OCI-M2 (cell line): ENCODE data around the gene PLIN5.

Experiments
- DNase-seq: peaks from one replicate; lab custom pipeline; 2025; ENCODE audit not compliant: unreplicated experiment; lab: John Stamatoyannopoulos, UW

Gene PLIN5, protein sequence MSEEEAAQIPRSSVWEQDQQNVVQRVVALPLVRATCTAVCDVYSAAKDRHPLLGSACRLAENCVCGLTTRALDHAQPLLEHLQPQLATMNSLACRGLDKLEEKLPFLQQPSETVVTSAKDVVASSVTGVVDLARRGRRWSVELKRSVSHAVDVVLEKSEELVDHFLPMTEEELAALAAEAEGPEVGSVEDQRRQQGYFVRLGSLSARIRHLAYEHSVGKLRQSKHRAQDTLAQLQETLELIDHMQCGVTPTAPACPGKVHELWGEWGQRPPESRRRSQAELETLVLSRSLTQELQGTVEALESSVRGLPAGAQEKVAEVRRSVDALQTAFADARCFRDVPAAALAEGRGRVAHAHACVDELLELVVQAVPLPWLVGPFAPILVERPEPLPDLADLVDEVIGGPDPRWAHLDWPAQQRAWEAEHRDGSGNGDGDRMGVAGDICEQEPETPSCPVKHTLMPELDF

DNA sequence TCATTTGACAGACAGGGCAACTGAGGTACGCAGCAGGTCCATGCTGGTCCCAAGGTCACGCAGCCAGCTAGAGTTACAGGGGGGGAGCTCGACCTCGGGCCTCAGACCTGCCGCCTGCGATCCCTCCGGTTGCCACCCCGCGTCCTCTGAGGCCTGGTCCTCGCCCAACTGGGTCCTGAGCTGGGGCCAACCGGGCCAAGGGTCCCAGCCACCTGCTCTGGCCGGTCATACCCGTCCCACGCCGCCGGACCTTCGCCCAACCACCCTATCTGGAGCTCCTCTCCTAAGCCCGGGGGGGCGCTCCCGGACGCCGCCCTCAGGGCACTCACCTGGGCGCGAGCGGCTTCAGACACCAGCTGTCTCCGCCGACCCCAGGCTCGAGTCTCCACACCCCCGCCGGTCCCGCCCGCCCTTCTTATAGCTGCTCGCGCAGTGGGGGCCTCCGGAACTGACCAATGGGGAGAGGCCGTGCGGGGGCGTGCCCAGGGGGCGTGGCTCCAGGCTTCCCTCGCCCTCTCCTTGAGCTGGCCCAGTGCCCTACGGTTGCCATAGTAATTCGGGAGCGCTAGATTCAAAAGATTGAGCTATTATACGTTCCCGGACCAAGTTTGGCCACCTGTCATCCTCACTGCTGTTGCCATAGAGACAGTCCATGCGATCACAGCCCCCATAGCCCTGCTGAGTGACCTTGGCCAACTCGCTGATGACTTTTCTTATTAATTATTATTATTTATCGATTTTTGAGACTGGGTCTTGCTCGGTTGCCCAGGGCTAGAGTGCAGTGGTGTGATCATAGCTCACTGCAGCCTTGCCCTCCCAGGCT lies at the start of gene PLIN5:
PLIN5 (minus strand) TSS at position 389 of the 823 bp plus-strand sequence. CDS start 1,150 bp downstream, outside the sequence.
- no peak for DNase-seq

DNA sequence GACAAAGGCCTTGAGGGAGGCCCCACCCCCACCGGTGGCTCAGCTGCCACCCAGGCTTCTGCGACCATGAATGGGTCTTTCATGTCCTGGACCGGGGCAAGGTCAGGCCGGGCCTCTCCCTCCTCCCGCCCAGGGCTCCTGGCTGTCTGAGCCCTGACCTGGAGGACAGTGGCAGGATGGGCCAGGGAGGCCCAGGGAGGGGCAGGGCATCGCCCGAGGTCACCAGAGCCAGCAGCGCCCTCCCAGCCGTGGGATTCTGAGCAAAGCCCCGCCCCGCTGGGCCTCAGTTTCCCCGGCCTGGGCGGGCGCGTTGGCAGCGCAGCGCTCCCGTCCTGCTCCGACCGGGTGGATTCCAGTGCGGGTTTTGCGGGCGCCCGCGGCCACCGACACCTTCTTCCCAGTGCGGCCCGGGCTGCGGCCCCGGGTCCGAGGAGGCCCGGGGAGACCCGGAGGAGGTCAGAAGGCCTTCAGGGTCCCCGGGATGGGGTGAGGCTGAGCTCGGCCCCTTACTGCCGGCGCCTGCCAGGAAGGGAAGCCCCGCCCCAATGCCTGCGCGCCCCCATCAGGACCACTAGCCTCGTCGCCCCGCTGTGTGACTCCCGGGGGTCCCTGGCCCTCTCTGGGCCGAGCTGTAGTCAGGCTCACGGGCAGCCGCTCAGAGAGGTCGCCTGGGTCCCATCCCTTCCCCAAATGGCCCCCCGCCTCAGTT lies 49.1 kb upstream of the PLIN5 start:
- DNase-seq, result no peak

GRCh38 chr19:4582980-4583842 lies 48.2 kb upstream of the PLIN5 start:
- no peak for DNase-seq

GRCh38 chr19:4581666-4582553 lies 46.9 kb upstream of the PLIN5 start:
- no peak for DNase-seq

GRCh38 chr19:4580961-4581665 lies 46.1 kb upstream of the PLIN5 start:
- no peak for DNase-seq

- DNase-seq, result no peak
Measured at GRCh38 chr19:4580021-4580901, 45.2 kb upstream of the PLIN5 start.

GRCh38 chr19:4579389-4579788 lies 44.4 kb upstream of the PLIN5 start:
- DNase-seq, result no peak

GRCh38 chr19:4578552-4579248 lies 43.7 kb upstream of the PLIN5 start:
- DNase-seq, result no peak

DNA sequence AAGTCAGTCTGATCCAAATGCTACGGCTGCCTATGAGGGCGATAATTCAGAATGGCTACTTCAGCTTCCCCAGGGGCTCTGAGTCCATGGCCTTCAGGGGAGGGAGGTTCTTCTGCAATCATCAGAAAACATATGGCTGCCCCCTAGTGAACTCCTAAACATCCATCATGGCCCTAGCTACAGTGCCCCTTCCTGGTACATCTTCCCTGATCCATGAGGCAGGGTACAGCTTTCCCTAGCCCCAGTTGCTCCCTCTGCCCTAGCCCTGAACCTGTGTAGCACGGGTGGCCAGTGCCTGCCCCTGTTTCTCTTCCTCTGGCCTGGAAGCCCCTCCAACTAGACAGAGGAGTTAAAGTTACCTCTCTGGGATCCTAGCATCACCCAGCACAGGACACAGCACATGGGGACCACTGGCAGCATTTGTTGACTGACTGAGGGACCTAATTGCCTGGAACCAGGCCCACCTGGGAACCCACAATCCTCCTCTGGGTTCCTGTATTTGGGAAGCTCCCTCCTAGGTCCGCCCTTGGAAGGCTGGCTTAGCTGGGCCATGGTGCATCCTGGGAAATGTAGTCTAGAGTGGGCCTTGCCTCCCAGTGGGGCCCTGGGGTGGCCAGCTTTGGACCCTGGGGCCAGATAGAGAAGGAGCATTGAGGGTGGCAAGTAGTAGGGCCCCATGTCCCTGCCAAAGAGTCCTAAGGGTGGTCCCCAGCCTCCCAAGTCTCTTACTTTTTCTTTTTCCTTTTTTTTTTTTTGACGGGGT lies 42.2 kb upstream of the PLIN5 start:
- no peak for DNase-seq

DNA sequence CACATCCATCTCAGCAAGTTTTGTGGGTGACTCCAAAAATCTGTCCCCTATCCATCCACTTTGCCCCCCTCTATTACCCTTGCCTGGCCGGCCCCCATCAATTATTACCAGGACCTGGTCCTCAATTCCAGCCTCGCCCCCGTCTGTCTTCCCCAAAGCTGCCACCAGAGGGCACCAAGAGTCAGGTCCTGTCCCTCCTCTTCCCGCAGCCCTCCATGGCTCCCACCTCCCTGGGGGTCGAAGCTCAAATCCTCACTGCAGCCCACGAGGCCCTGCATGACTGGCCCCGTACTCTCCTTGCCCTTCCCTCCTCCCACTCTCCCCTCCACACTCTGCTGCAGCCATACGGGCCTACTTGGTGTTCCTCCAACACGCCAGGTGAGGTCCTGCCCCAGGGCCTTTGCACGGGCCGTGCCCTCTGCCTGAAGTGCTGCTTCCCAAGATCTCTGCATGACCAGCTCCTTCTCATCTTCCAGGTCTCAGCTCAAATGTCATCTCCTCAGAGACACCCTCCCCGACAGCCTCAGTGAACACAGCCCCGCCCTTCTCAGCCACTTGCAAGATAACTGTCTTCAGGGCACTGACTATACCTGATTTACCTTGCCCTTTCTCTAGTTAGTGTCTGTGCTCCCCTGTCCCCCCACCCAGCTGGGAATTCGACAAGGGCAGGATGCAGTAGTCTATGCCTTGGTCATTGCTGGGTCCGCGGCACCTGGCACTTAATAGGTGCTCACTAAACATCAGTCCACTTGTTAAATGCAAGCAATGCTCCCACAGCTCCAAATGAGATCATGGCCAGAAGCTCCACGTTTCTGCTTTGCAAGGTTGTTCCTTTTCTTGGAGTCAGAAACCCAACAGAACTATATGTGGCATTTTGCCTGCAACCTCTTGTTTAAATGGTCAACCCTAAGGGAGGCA lies 41.3 kb upstream of the PLIN5 start:
- no peak for DNase-seq

- DNase-seq, result no peak
Measured at GRCh38 chr19:4575267-4576015, 40.4 kb upstream of the PLIN5 start.

DNA sequence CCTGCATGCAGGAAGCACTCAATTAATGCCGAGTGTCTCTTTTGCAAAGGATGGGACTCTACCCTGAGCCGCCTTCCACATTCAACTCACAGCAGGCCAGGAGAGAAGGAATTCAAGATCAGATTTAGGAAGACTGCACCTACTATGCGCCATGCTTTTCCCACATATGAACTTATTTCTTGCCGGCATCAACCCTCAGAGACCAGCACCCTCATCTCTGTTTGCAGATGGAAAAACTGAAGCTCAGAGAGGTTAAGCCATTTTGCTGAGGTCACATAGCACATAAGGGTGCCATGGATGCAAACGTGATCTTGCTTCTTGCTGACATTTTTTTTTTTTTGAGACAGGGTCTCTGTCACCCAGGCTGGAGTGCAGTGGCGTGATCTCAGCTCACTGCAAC lies 38.7 kb upstream of the PLIN5 start:
- DNase-seq, result no peak

- DNase-seq, result no peak
Measured at GRCh38 chr19:4571305-4571917, 36.4 kb upstream of the PLIN5 start.

DNA sequence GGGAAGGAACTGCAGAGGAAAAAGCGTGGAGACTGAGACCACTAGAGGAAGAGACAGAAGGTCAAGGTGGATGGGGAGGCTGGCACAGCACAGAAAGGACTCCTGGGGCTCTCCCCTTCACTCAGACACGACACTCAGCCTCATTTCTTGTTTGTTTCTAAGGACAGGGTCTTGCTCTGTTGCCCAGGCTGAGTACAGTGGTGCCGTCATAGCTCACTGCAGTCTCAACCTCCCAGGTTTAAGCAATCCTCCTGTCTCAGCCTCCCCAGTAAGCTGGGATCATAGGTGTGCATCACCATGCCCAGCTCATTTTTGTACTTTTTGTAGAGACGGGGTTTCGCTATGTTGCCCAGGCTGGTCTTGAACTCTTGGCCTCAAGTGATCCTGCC lies 35.9 kb upstream of the PLIN5 start:
- no peak for DNase-seq
